ENCODE measurements around the gene ZNF618. TPM values are rescaled to one million over a fixed set of nuclear protein-coding genes. Genes with fewer than 3 reads are reported as not detected.

ZNF618 gene
- total RNA-seq, 1 experiment from 2014 or later: 3.4 TPM

DNA sequence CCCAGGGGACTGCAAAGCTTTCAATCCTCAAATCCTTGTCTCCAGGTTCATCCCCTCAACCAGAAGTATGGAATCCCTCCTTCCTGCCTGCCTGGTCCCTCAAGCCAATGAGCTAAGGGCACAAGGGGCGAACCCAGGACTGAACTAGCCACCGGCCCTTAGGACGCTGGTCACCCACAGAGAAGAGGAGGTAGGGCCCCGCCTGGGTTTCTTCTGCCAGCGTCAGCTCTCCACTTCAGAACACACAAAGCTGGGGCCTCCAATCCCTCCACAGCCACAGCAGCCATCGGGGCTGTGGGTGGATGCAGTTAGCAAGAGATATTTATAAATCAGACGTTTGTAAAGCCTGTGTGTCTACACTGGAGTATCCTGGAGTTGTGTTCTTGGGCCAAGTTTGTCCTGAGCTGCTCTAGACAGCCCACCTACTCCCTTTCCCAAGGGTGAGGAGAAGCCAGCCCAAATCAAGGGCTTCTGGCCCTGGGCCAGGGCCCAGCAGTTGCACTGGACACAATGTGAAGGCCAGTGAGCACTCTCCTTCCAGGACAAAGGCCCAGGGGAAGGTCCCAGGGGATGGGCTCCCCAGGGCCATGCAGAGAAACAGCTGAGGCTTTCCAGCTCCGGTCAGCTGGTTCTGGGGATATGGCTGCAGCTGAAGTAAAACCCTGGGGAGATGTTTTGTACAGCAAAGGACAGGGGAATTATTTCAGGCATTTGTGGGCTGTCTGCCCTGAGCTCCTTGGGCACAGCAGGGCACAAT lies 183.1 kb downstream of the ZNF618 start:
- no peak for DNase-seq (ENCODE audit: low spot score)

DNA sequence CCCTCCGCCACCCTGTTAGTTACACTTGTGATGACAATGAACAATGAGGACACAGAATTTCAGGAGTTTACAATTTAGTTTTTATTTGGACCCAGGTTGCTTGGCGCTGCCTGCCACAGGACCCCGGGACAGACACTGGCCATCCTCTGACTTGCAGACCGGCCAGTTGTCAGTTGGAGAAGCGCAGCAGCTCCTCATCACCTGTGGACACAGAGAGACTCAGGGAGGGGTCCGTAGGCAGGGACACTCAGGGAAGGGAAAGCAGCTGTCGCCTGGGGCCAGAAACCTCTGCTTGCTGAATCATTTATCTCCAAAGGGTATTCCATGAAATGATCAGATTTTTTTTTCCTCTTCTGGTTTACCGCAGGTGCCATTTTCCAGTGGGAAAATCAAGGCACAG lies 184.0 kb downstream of the ZNF618 start:
- DNase-seq (ENCODE audit: low spot score): no peak

DNA sequence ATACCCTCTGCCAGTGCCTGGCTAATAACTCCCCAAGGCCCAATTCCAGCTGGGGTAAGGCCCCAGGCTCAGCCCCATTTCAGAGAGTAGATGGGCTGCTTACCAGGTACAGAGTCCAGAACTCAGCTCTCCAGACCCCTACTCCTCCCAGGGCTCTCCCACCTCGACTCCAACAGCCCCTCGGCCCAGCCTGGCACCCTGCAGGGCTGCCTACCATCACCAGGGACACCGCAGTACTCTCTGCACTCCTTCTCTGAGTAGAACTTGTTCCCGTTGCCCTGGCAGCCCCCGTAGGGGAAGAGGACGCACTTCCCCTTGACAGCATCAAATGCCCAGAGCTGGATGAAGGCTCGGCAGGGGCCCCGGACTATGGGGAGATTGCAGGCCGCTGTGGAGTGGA lies 184.6 kb downstream of the ZNF618 start:
- DNase-seq (ENCODE audit: low spot score): no peak

DNA sequence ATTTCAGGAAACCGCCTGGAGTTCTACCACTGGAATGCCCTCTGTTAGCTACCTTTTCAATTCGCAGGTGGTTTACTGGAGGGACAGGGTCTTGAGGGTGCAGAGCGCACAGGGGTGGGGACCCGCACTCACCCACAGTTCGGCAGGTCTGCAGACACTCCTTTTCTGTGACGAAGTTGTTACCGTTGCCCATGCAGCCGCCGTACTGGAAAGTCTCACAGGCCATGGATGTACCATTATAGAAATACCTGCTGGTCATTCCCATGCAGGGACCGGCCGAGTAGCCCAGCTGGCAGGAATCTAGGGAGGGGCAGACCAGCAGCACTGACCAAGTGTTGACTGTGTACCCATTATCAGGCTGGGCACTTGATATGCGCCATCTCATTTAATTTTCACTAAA lies 185.2 kb downstream of the ZNF618 start:
- no peak for DNase-seq (ENCODE audit: low spot score)

DNA sequence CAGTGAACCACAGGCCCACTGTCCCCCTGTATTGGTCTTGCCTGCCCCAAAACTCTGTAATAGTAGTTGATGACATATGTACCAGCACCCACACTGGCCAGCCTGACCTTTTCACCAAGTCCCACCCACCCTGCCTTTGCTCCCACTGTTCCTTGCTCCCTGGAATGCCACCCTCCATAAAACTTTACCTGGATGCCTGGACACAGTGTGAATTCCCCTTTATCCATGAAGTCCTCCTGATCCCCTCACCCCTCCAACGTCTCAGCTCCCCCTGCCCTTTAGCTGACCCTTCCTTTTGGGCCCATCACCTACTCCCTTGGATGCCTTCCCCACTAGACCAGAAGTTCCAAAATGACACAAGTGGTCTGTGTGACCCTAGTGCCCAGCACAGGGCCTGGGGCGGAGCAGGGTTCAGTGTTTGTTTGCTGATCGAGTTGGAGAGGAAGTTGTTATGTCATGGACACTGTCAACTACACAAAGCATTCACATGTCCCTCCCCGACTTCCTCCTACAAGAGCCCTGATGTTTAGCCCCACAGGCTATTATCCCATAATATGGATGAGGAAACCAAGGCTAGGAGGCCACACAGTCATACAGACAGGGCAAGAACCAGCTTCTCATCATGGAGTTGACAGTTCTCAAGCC lies 185.8 kb downstream of the ZNF618 start:
- DNase-seq (ENCODE audit: low spot score): no peak

GRCh38 chr9:114065304-114065703 lies 189.2 kb downstream of the ZNF618 start:
- DNase-seq (ENCODE audit: low spot score): no peak

DNA sequence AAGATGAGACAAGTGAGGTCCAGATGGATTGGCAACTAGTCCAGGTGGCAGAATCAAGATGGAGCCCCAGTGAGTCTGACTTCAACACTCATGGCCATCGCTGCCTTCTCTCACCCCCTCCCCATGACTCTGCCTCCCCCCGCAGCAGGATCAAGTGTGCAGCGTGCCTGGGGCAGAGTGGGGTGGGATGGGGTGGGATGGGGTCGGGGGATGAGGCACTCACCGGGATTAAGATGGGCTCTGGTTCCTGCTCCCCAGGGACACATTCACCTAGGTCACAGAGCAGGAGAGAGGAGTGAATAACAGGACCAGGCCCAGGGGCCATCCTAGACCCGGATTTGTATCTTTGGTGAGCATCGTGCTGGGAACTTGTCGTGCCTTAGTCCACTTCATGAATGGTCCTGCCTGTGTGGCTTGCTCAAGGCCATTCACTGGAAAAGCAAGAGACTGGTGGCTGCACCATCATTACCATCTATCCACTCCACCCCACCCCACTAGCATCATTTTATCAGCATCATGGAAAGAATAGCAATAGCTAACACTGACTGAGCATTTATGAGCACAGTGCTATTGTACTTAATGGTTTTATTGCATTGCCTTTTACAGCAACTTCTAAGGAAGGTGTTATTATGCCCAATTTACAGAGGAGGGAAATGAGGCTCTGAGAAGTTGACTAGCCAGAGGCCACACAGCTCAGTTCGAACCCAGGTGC lies 193.5 kb downstream of the ZNF618 start:
- no peak for DNase-seq (ENCODE audit: low spot score)

DNA sequence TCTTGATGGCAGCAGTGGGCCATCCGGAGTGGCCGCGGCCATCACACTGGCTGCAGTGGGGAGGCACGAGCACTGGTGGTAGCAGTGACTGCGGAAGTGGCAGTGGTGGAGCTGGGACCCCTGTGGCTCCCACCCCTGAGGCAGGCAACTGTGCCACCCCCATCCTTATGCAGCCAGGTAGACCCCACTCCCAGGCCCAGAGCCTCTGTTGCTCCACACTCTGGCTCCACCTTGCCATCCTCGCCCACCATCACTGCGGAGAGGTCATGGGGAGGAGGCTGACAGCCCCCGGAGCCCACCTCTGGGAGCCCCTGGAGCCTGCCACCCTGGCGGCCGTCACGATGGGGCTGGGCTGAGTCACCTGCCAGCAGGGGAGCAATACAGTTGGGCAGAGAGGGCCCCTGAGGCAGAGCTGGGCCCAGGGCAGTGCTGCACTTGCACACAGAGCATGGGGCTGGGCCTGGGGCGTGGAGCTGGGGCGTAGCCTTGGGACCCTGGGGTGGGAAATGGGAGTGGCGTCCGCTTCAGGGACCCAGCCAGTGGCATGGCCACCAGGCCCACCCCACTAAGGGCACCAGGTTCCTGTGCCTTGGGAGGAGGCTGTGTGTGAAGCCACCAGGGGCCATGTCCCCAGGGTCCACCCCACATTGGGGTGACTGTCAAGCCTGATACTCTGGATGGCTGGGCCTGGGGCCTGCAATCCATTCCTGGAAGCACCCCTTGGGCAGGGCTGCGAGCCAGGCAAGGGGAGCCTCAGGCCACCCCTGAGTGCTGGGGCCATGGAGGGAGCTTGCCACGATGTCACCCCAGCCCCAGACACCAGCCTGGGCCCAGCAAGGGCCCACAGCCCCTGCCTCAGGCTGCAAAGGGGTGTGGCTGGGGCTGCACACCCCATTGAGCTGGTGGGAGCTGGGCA lies 194.3 kb downstream of the ZNF618 start:
- DNase-seq (ENCODE audit: low spot score): no peak

DNA sequence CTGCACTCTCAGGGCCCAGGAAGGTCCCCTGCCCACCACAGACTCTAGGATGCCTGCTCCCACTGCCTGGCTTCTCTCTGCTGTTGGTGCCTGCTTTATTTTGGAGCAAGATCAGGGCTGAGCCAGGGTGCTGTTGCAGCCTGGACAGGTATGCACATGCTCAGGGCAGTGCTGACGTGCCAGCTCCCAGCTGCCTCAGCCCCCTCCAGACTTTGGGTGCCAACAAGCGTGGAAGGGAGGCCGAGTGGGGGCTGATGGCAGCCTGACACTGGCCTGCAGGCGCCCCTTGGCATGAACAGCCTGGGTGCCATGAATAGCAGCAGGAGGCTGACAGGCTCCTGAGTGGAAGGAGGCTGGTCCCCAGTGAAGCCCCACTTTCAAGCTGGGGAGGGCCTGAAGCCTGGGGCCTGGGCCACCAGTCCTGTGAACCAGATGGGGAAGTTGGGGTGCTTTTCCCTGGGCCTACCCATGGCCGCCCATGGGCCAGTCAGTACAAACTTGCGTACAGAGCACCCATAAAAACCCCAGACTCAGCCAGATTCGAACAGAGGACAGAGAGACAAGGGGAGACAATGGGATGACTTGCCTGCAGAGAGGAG lies 195.2 kb downstream of the ZNF618 start:
- no peak for DNase-seq (ENCODE audit: low spot score)

DNA sequence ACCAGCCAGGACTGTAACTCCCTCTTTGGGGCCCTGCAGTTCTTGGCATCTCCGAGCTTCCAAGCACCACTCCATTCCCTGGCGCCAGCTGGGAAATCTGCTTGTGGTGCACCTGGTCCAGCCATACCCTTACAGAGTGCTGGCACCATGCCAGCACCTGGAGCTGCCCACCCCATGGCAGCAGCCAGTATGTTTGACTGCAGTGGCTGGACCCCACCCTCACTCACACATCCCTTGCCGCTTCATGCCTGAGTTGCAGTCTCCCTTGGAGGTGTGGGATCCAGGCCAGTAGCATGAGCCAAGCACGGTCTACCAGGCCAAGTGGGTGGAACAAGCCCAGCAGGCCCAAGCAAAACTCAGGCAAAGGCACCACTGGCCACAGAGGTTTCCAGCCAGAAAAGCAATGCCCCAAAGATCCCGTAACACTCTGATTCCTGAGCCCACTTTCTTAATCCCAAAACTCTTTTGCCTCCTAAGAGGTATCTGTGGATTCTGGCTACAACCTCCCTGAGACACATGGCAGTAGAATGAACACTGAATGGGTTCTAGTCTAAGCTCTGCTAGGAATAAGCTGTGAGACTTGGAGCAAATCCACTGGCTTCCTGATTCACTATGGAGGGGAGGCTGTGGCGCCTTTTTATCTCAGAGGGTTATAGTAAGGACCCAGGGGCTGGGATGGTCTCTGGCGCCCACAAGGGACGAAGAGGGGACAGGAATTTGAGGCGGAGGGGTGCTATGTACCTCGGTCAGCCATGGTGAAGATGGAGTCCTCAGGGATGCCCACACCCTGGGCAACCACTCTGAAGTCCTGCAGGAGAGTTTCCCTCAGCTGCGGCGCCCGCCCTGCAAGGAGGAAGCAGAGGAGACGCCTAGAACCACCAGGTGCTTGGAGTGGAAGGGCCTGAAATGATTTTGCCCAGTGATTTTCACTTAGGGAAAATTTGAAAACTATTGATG lies 196.4 kb downstream of the ZNF618 start:
- DNase-seq (ENCODE audit: low spot score): no peak

DNA sequence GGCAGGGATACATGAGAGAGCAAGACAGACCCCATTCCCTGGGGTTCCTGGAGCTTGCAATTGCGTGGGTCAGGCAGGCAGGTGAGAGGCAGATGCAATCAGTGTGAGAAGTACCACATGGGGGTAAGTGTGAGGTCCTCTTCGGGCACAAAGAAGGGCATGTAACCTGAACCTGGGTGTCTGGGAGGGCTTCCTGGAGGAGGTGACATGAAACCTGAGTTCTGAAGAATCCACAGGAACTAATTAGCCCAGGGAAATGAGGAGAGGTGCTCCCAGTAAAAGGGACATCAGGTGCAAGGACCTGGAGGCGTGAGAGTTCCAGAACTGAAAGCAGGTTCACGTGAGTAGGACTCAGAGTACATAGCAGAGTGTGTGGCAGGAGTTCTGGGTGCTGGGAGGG lies 199.5 kb downstream of the ZNF618 start:
- no peak for DNase-seq (ENCODE audit: low spot score)

DNA sequence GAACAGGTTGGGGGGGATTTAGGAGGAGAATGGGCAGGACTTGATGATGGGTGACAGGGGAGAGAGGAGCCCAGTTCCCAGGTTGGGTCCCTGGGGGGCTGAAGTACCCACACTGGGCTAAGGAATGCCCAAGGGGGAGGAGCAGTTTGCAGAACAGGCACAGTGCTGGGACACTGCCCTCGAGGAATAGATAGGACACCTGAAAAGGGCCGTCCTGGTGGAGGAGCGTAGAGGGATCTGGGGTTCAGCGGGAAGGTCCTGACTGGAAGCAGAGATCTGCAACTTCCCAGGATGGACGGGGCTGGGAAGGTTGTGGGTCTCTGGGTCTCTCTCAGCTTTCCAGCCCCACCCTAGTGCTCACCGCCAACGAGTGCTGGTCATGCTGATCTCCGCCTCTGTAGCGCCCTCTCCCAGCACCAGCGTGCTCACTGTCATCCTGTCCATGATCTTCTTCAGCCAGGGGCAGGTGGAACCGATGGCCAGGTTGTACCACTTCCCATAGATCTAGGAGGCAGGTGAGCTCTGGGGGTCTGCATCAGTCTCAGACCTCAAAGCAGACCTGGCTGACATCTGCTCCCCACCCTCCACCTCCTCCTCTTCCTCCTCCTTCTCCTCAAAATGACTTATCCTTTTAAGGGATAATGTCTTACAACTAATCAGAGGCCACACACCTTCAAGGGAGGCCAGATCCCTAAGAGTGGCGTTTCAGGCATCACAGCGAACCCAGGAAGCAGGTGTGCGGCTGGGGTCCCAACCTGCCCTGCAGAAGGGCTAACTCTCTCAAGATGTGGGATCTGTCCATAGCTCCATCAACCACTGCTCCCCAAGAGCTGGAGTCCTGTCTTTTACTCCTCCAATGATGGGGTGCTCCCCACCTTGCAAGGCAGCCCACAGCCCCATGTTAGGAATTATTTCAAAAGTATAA lies 200.4 kb downstream of the ZNF618 start:
- no peak for DNase-seq (ENCODE audit: low spot score)

- no peak for DNase-seq (ENCODE audit: low spot score)
Observed at GRCh38 chr9:114077162-114077837, 201.2 kb downstream of the ZNF618 start.

DNA sequence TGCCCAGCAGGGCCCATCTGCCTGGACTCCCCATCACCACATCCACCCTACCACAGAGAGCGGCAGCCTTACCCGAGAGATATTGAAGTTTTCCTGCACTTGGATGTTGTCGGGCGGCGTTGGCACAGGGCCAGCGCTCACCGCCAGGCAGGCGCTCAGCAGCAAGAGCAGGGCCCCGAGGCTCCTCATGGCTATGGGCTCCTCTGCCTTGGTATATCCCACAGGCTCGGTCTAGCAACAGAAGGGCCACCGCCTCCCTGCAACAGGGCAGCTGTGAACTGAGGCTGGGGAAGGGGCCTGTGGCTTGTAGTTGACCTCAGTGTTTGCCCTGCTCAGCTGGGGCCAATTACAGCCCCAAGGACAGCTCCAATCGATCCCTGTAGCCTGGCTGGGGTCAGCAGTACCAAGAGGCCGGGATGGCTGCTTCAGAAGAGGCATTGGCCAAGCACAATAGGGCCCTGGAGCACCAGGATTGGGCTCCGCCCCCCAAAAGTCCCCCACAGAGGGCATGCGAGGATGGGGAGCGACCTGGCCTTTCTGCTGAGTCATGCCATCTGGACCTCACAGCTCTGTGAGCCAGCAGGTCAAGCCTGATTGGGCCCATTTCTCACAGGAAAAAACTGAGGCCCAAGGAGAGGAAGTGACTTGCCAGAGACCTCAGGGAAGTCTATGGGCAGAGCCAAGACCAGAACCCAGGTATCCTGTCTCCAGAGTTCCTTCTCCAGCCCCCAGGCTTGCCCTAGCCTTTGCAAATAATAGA lies 202.1 kb downstream of the ZNF618 start, which contains the start of gene AMBP:
Gene AMBP (minus strand): TSS at position 280 of the 760 bp plus-strand sequence. CDS start 91 bp downstream, at position 189.
- DNase-seq (ENCODE audit: low spot score): no peak

- no peak for DNase-seq (ENCODE audit: low spot score)
Observed at GRCh38 chr9:114078781-114079156, 202.7 kb downstream of the ZNF618 start.

DNA sequence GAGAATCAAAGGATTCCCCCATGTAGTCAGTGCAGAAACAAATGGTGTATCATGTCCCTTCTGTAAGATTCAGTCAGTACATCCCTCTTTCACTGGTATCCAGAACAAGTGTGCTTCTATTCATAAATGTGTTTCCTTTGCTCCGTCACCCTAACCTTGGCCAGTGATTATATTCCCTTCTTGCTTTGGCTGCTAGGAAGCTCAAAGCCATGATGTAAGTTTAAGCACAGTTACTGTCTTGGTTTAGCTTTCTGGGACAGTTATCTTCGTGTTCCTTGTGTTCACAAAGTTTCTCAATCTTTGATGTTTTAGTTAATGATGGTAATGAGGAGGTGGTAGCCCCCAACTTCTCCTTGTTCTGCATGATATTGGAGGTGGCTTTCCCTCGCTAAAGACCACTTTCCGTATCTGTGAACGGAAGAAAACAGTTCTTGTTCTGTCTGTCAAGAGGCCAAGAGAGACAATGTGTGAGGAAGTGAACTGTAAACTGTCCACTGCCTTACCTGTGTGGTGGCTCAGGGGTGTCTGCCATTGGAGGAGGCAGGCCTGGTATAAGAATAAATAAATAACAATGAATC lies 204.2 kb downstream of the ZNF618 start:
- no peak for DNase-seq (ENCODE audit: low spot score)

- DNase-seq (ENCODE audit: low spot score): no peak
Observed at GRCh38 chr9:114080773-114081440, 204.8 kb downstream of the ZNF618 start.
